Skeletal muscle tissue (tissue), 4 donors: ENCODE data around the gene IMPDH1. TPM values are rescaled to one million over a fixed set of nuclear protein-coding genes. Genes with fewer than 3 reads are reported as not detected.

Source experiments
- H3K27ac ChIP-seq: one replicate; pipeline ENCODE4 v1.7.0; 2013; ENCODE audit warnings: mild to moderate bottlenecking, low read depth, low read length, inconsistent platforms
- H3K27me3 ChIP-seq, 3 donors: one replicate each; pipeline ENCODE4 v1.7.0; 2013; ENCODE audit warnings: low read length in 3 of 3; ENCODE audit not compliant: control insufficient read depth in 3 of 3, insufficient read depth in 3 of 3
- H3K36me3 ChIP-seq, 3 donors: one replicate each; pipeline ENCODE4 v1.7.0; 2013; ENCODE audit warnings: low read length in 3 of 3; ENCODE audit not compliant: control insufficient read depth in 3 of 3, insufficient read depth in 3 of 3
- H3K4me1 ChIP-seq, 3 donors: one replicate each; pipeline ENCODE4 v1.7.0; 2013; ENCODE audit warnings: low read length in 3 of 3, mild to moderate bottlenecking in 3 of 3; ENCODE audit not compliant: control insufficient read depth in 3 of 3, insufficient read depth in 3 of 3
- H3K4me3 ChIP-seq, 3 donors: one replicate each; pipeline ENCODE4 v1.7.0; 2013; ENCODE audit warnings: low read length in 3 of 3
- H3K9ac ChIP-seq, 3 donors: one replicate each; pipeline ENCODE4 v1.7.0; 2013; ENCODE audit warnings: low read length in 3 of 3, mild to moderate bottlenecking in 3 of 3, moderate library complexity in 2 of 3, low read depth in 1 of 3
- H3K9me3 ChIP-seq, 3 donors: one replicate each; pipeline ENCODE4 v1.7.0; 2013; ENCODE audit warnings: low read length in 3 of 3; ENCODE audit not compliant: control insufficient read depth in 3 of 3
- total RNA-seq: library from RNA; depleted of rRNA; stranded (reverse); fragments of >200 nt; gene quantifications from one replicate; pipeline ENCODE4 v1.2.3, GENCODE V29; 2014
- donor health status: Osteomylitis.

Gene IMPDH1
- total RNA-seq, 1 donor from 2014 or later, result 10.4 TPM

DNA sequence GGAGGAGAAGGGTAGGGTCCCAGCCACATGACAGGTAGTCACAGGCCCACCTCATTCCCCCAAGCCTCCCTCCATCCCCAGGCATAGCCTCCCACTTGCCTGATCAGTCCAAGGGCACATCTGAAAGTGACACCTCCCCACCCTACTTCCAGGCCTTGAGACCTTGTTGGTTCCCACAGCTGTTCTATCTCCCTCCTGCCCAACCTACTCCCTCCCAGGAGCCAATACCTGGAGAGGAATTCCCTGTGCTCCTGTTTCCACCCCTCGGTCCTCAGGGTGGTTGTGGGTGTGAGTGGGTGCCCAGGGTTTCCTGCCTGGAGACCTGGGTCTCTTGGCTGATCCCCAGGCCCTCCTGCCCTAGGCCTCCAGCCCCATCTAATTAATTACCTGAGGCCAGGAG lies 11.6 kb upstream of the IMPDH1 start:
- no peak overlapping the region for H3K9ac ChIP-seq
- no peaks in the 10 kb centered on the region for H3K36me3 ChIP-seq
- H3K27me3 ChIP-seq, result peaks cover 0 to 2% (median 0%) of the 10 kb centered on the region in 3 donors
- no peak overlapping the region for H3K4me3 ChIP-seq
- no peak overlapping the region for H3K27ac ChIP-seq
- H3K9me3 ChIP-seq, result no peaks in the 10 kb centered on the region
- H3K4me1 ChIP-seq, result peaks cover 0 to 5% (median 0%) of the 10 kb centered on the region in 3 donors

DNA sequence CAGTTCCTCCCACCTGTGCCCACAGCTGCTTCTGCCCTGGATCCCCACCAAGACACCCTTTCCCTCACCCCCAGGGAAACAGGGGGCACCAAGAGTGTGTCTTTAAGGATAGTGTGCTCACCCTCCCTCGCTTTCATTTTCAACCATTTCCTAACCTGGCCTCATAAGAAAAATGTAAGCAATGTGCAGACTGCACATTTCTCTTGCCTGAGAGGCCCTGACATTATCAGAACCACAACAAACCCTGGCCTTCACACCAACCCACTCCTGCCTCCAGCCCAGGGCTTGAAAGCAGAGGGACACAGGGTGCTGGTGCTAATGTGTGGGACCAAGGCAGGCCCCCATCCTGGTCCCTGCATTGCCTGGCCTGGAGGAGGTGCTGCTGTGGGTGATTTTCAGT lies 11.0 kb upstream of the IMPDH1 start:
- Histone ChIP-seq H3K9me3 (no peaks in the 10 kb centered on the region), H3K36me3 (no peaks in the 10 kb centered on the region), H3K9ac (no peak overlapping the region), H3K27me3 (peaks cover 0 to 2% (median 0%) of the 10 kb centered on the region in 3 donors), H3K4me1 (peaks cover 0 to 5% (median 0%) of the 10 kb centered on the region in 3 donors), H3K27ac (no peak overlapping the region), H3K4me3 (no peak overlapping the region)

GRCh38 chr7:128419257-128419656 lies 9.5 kb upstream of the IMPDH1 start:
- Histone ChIP-seq H3K27ac (no peak overlapping the region), H3K4me3 (no peak overlapping the region), H3K9ac (no peak overlapping the region), H3K4me1 (no peaks in the 10 kb centered on the region), H3K36me3 (no peaks in the 10 kb centered on the region), H3K9me3 (no peaks in the 10 kb centered on the region), H3K27me3 (peaks cover 0 to 2% (median 0%) of the 10 kb centered on the region in 3 donors)

DNA sequence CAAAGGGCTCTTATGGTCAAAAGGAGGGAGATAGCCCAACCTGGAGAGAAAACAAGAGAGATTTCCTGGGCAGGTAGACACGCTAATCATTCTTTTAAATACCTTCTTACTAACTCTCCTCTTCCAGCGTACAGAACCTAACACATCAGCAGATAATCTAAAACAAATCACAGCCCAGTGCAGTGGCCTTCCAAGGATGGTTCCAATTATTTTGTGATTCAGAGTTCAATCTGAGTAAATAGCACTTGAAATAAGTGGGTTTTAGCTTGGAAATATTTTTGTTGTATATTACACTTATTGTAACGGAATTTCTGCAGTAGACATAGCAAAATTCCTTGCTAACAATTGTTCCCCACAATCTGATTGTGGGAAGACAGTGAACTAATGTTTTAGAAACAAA lies 7.3 kb upstream of the IMPDH1 start:
- Histone ChIP-seq H3K27me3 (peaks cover 0 to 2% (median 0%) of the 10 kb centered on the region in 3 donors), H3K36me3 (no peaks in the 10 kb centered on the region), H3K27ac (no peak overlapping the region)

DNA sequence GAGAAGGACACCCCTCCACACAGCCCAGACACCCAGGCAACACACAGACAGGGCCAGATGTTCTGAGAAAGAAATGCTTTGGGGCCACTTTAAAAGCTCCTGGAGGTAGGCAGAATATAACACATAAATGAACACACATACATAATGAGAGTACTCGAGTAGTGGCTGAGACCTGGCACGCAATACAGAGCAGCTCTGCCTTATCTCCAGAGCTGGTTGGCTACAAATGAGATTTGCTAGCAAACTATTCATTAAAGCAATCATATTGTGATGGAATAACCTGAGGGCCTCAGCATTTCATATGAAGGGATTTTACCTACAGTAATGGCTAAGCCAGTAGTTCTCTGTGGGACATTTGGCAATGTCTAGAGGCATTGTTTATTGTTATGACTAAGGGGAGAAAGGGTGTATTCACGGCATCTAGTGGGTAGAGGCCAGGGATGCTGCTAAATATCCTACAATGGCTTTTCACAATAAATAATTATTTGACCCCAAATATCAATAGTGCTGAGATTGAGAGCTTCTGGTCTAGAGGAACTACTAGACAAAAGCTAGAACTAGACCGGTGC lies 5.5 kb upstream of the IMPDH1 start:
- no peak overlapping the region for H3K9ac ChIP-seq
- H3K4me3 ChIP-seq, result no peak overlapping the region
- H3K9me3 ChIP-seq, result no peaks in the 10 kb centered on the region
- H3K36me3 ChIP-seq, result no peaks in the 10 kb centered on the region
- peaks cover under 1 to 4% (median 3%) of the 10 kb centered on the region in 3 donors for H3K4me1 ChIP-seq
- H3K27ac ChIP-seq, result no peak overlapping the region
- H3K27me3 ChIP-seq, result peaks cover 0 to 2% (median 0%) of the 10 kb centered on the region in 3 donors

More for the DNA sequence above, 7.3 kb upstream of the IMPDH1 start:
- H3K9me3 ChIP-seq, result no peaks in the 10 kb centered on the region
- no peaks in the 10 kb centered on the region for H3K4me1 ChIP-seq
- no peak overlapping the region for H3K9ac ChIP-seq
- no peak overlapping the region for H3K4me3 ChIP-seq

DNA sequence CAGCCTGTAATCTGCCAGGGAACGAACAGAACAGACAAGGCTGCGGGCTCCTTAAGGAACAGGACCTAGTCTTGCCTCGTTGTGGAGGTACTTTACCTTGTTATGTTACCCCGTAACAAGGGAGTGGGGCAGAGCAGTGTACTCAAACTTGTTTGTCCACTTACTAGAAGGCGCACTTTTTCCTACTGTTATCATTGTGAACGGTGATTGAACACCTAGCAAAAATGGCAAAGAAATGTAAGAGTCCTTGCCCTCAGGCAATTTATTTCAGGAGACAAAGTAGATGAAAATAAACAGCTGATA lies 620 bp upstream of the IMPDH1 start:
- H3K27ac ChIP-seq, result peak overlapping the region; percentile 71
- no peaks in the 10 kb centered on the region for H3K9me3 ChIP-seq
- peak overlapping the region; percentile 70 to 85 (median 84) for H3K4me3 ChIP-seq
- H3K27me3 ChIP-seq, result peaks cover 0 to 14% (median 0%) of the 10 kb centered on the region in 3 donors
- H3K9ac ChIP-seq, result peak overlapping the region; percentile 67 to 85 (median 79)
- H3K4me1 ChIP-seq, result peaks cover 22 to 34% (median 24%) of the 10 kb centered on the region in 3 donors
- H3K36me3 ChIP-seq, result no peaks in the 10 kb centered on the region

DNA sequence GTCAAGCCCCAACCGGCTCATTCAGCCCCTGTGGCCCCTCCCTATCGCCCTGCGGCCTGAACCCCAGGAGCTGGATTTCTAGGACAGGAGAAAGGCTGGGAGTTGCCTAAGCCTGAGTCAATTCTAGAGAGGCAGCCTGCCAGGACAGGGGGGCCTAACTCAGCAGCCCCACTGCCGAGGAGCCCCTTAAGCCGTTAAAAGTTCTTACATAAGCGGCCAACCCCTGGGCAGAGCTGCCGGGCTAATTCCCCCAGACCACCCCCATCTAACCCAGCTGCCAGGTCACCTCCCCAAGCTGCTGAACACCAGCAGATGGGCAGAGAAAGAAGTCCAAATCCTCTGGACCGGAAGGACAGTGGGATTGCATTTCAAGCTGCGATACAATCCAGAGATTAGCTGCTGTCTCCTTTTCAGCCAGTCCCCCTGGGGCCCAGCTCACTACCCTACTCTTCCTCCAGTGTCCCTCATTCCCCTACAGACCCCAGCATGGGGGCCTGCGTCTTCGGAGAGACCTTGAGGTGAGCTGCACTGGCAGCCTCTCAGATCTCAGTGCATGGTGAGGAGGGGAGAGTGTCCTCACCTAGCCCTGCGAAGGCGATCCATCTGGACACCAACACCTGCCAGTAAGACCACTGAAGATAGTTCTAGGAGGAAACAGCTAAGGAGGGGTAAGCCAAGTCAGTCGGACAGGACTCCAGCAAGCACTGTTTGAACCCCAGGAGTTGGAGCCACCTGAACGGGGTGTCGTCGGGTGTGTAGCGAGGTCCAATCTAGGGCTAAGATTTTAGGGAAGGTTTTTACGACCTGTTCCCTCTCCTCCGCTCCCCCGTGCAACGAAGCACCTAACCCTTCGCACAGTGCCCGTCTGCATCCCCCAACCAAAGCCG lies 830 bp downstream of the IMPDH1 start:
- Histone ChIP-seq H3K36me3 (no peaks in the 10 kb centered on the region), H3K4me3 (peak overlapping the region; percentile 70 to 74 (median 74)), H3K27me3 (peaks cover 0 to 21% (median 9%) of the 10 kb centered on the region in 3 donors), H3K9ac (peak overlapping the region; percentile 34 to 74 (median 60)), H3K4me1 (peaks cover 31 to 49% (median 37%) of the 10 kb centered on the region in 3 donors), H3K27ac (peak overlapping the region; percentile 71), H3K9me3 (no peaks in the 10 kb centered on the region)

- peaks cover 0 to 21% (median 14%) of the 10 kb centered on the region in 3 donors for H3K27me3 ChIP-seq
- H3K36me3 ChIP-seq, result no peaks in the 10 kb centered on the region
- no peaks in the 10 kb centered on the region for H3K9me3 ChIP-seq
- H3K27ac ChIP-seq, result peak overlapping the region; percentile 71
- H3K4me3 ChIP-seq, result no peak overlapping the region
- peaks cover 31 to 49% (median 38%) of the 10 kb centered on the region in 3 donors for H3K4me1 ChIP-seq
- H3K9ac ChIP-seq, result peak overlapping the region in 1 of 3 donors; percentile 74
Measured at GRCh38 chr7:128407751-128408708, 1.8 kb downstream of the IMPDH1 start.

DNA sequence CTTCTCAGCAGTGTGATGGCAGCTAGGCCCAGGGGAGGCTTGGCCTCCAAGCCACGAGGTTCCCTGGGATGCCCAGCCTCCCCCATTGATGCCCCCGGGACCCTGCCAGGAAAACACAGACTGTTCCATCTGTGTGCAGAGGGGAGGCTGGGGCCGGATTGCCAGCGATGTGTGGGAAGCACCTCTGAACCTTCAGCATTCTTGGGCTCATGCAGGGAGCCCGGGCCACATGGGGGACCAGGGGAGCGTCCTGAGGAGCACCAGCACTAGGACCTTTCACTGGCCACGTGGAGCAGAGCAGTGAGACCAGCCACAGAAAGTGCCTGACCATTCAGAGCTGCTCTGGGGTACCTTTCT lies 2.6 kb downstream of the IMPDH1 start:
- Histone ChIP-seq H3K27ac (no peak overlapping the region), H3K27me3 (peaks cover 0 to 21% (median 14%) of the 10 kb centered on the region in 3 donors), H3K4me3 (no peak overlapping the region), H3K9me3 (no peaks in the 10 kb centered on the region), H3K4me1 (peaks cover 31 to 49% (median 38%) of the 10 kb centered on the region in 3 donors), H3K36me3 (no peaks in the 10 kb centered on the region), H3K9ac (no peak overlapping the region)
